K562 (cell line): ENCODE results near the gene SURF6. TPM values are rescaled to one million over a fixed set of nuclear protein-coding genes. Genes with fewer than 3 reads are reported as not detected.

ENCODE experiments used
- BRF1 ChIP-seq: IDR thresholded peaks from 3 replicates; pipeline ENCODE4 v1.6.1; 2011; ENCODE audit warnings: borderline replicate concordance, mild to moderate bottlenecking; ENCODE audit not compliant: insufficient read length; ENCODE audit errors: extremely low read depth
- CBX2 ChIP-seq: fragments of 200-600 bp; sonication (generic); IDR thresholded peaks from one replicate; pipeline ENCODE4 v1.6.1; 2012; ENCODE audit warnings: mild to moderate bottlenecking, low read length, inconsistent platforms; ENCODE audit not compliant: insufficient read depth, poor library complexity, severe bottlenecking
- EWSR1 ChIP-seq: fragments of 450-650 bp; IDR thresholded peaks from 2 replicates; pipeline ENCODE4 v1.6.1; 2018; ENCODE audit warnings: borderline replicate concordance, mild to moderate bottlenecking, low read depth, moderate library complexity; ENCODE audit not compliant: partially characterized antibody
- HDAC6 ChIP-seq: IDR thresholded peaks from 2 replicates; pipeline ENCODE4 v1.6.1; 2012; ENCODE audit warnings: low read depth, mild to moderate bottlenecking, control low read depth, inconsistent platforms, low read length, moderate library complexity
- HEY1 ChIP-seq: fragments of 250-450 bp; sonication (Bioruptor Pico); IDR thresholded peaks from 2 replicates; pipeline ENCODE4 v1.5.0; 2020; ENCODE audit warnings: mild to moderate bottlenecking, moderate library complexity, borderline replicate concordance
- MIER1 ChIP-seq: fragments of 450-650 bp; IDR thresholded peaks from 2 replicates; pipeline ENCODE4 v1.6.1; 2016; ENCODE audit warnings: antibody characterized with exemption, mild to moderate bottlenecking, low read depth
- NCOA6 ChIP-seq: fragments of 450-650 bp; IDR thresholded peaks from 2 replicates; pipeline ENCODE4 v1.6.1; 2017; ENCODE audit warnings: mild to moderate bottlenecking
- NR3C1 ChIP-seq: sonication (generic); formaldehyde crosslinking; IDR thresholded peaks from 2 replicates; pipeline ENCODE4 v1.8.1; 2022; ENCODE audit warnings: missing genetic modification reagents
- PATZ1 ChIP-seq: fragments of 250-450 bp; sonication (Bioruptor Pico); IDR thresholded peaks from 2 replicates; pipeline ENCODE4 v1.5.0; 2020; ENCODE audit warnings: mild to moderate bottlenecking, borderline replicate concordance
- USF2 ChIP-seq: sonication (generic); formaldehyde crosslinking; IDR thresholded peaks from 2 replicates; pipeline ENCODE4 v1.5.0; 2020; ENCODE audit warnings: missing genetic modification reagents
- ZBTB33 ChIP-seq: sonication (generic); formaldehyde crosslinking; IDR thresholded peaks from 2 replicates; pipeline ENCODE4 v1.8.1; 2023; ENCODE audit warnings: mild to moderate bottlenecking, missing genetic modification reagents
- ZNF121 ChIP-seq: sonication (generic); formaldehyde crosslinking; conservative IDR thresholded peaks from 2 replicates; pipeline ENCODE4 v1.8.0; 2022; ENCODE audit warnings: missing genetic modification reagents
- ZNF41 ChIP-seq: fragments of 250-450 bp; sonication (Bioruptor Pico); conservative IDR thresholded peaks from 2 replicates; pipeline ENCODE4 v1.4.0; 2020; ENCODE audit warnings: mild to moderate bottlenecking
- ZNF561 ChIP-seq: fragments of 450-650 bp; formaldehyde crosslinking; conservative IDR thresholded peaks from 2 replicates; pipeline ENCODE4 v1.4.0; 2020; ENCODE audit warnings: mild to moderate bottlenecking, moderate library complexity
- ZNF609 ChIP-seq: sonication (generic); formaldehyde crosslinking; IDR thresholded peaks from 2 replicates; pipeline ENCODE4 v1.8.1; 2023; ENCODE audit warnings: missing genetic modification reagents, mild to moderate bottlenecking, borderline replicate concordance
- ZNF668 ChIP-seq: fragments of 250-450 bp; sonication (Bioruptor Pico); IDR thresholded peaks from 2 replicates; pipeline ENCODE4 v1.8.0; 2022; ENCODE audit warnings: mild to moderate bottlenecking, inconsistent platforms
- ZNF830 ChIP-seq: fragments of 250-450 bp; sonication (Bioruptor Pico); IDR thresholded peaks from 2 replicates; pipeline ENCODE4 v1.5.0; 2021; ENCODE audit warnings: mild to moderate bottlenecking
- polyA plus RNA-seq, 8 experiments: library from polyadenylated mRNA; depleted of rRNA in 4 of 8; stranded (reverse) in 5 of 8; unstranded in 3 of 8; fragments of >200 nt; fragmentation: Nextera tagmentation in 2 of 8; fragmentation: Illumina TruSeq in 1 of 8; extraction: Ambion mirVana in 2 of 8; extraction: Trizol in 1 of 8; gene quantifications; 2 replicates each; pipeline versions ENCODE4 v1.2.1 to v1.2.3, GENCODE V29; 2011 to 2014; ENCODE audit warnings: inconsistent platforms in 1 of 8, missing spikeins in 1 of 8
- total RNA-seq, 7 experiments: library from RNA; depleted of rRNA in 6 of 7; stranded (reverse); fragments of >200 nt in 6 of 7; fragmentation: Illumina TruSeq in 2 of 7; extraction: Trizol in 2 of 7; gene quantifications; 2 replicates each; pipeline versions ENCODE4 v1.2.1 to v1.2.3, GENCODE V29; 2011 to 2021; ENCODE audit warnings: low replicate concordance in 1 of 7

Gene SURF6
- total and polyA plus RNA-seq, 9 of the 15 experiments (the other 6 are each of a cell fraction or from before 2014, with no cell fraction given), result 1.4 to 68.3 (median 14.7) TPM

GRCh38 chr9:133347985-133348717 lies 12.2 kb upstream of the SURF6 start, which contains the start of the genes MED22 and RPL7A (continued):
- TF ChIP-seq HEY1 (CRISPR knock-in tag) (no peak), NCOA6 (no peak), ZNF830 (CRISPR knock-in tag) (no peak), NR3C1 (CRISPR knock-in tag) (0 out of 2 replicates have a peak, but pooled peaks have one; percentile 33), USF2 (CRISPR knock-in tag) (no peak), ZNF561 (CRISPR knock-in tag) (no peak), ZNF121 (no peak), ZBTB33 (no peak), MIER1 (no peak), PATZ1 (no peak), CBX2 (no peak), HDAC6 (no peak), ZNF609 (CRISPR knock-in tag) (no peak), ZNF668 (CRISPR knock-in tag) (no peak), ZNF41 (no peak), BRF1 (no peak), EWSR1 (no peak)
